Measurements from ENCODE around the gene AOPEP.
A peak's percentile ranks its signal among the peaks of the same experiment; 100 is the strongest.

Gene AOPEP

GRCh38 chr9:94726495-94727191 lies at the start of gene AOPEP:
Gene AOPEP (plus strand): TSS chr9:94726699. CDS start chr9:94759784, 33,085 bp downstream.
- DNase-seq: peak; percentile 99

- no peak for DNase-seq
Measured at GRCh38 chr9:94677929-94678328, 48.6 kb upstream of the AOPEP start.

GRCh38 chr9:94679587-94679986 lies 46.9 kb upstream of the AOPEP start:
- no peak for DNase-seq

- no peak for DNase-seq
Measured at GRCh38 chr9:94680020-94680419, 46.5 kb upstream of the AOPEP start.

- DNase-seq: no peak
Measured at GRCh38 chr9:94680621-94681020, 45.9 kb upstream of the AOPEP start.

- DNase-seq: peak; percentile 55
Measured at GRCh38 chr9:94681508-94681907, 45.0 kb upstream of the AOPEP start.

- DNase-seq: no peak
Measured at GRCh38 chr9:94685359-94685758, 41.1 kb upstream of the AOPEP start.

GRCh38 chr9:94687451-94687850 lies 39.0 kb upstream of the AOPEP start:
- DNase-seq: no peak

GRCh38 chr9:94690344-94690743 lies 36.2 kb upstream of the AOPEP start:
- DNase-seq: no peak

- DNase-seq: no peak
Measured at GRCh38 chr9:94692601-94693000, 33.9 kb upstream of the AOPEP start.

GRCh38 chr9:94693485-94694204 lies 32.9 kb upstream of the AOPEP start:
- no peak for DNase-seq

GRCh38 chr9:94696545-94696944 lies 30.0 kb upstream of the AOPEP start:
- no peak for DNase-seq

- no peak for DNase-seq
Measured at GRCh38 chr9:94697972-94698581, 28.4 kb upstream of the AOPEP start.

- no peak for DNase-seq
Measured at GRCh38 chr9:94699715-94700373, 26.7 kb upstream of the AOPEP start.

- no peak for DNase-seq
Measured at GRCh38 chr9:94700445-94700844, 26.1 kb upstream of the AOPEP start.

- DNase-seq: no peak
Measured at GRCh38 chr9:94703488-94704140, 22.9 kb upstream of the AOPEP start.

GRCh38 chr9:94705162-94705702 lies 21.3 kb upstream of the AOPEP start:
- no peak for DNase-seq

- DNase-seq: no peak
Measured at GRCh38 chr9:94706922-94707321, 19.6 kb upstream of the AOPEP start.

- DNase-seq: no peak
Measured at GRCh38 chr9:94713436-94714215, 12.9 kb upstream of the AOPEP start.

GRCh38 chr9:94714494-94714893 lies 12.0 kb upstream of the AOPEP start:
- no peak for DNase-seq

GRCh38 chr9:94717761-94718160 lies 8.7 kb upstream of the AOPEP start:
- DNase-seq: no peak

GRCh38 chr9:94718936-94719335 lies 7.6 kb upstream of the AOPEP start:
- DNase-seq: no peak
